ENCODE measurements around the gene GDI1. TPM values are rescaled to one million over a fixed set of nuclear protein-coding genes. Genes with fewer than 3 reads are reported as not detected.

GDI1 gene
- total RNA-seq, 1 experiment from 2014 or later = 96.1 TPM

GRCh38 chrX:154404625-154405192 lies 32.2 kb upstream of the GDI1 start:
- ChIA-PET POLR2A (ENCODE audit: unreplicated experiment) (no interaction called here), CTCF (no interaction called here)
- Histone ChIP-seq H3F3A (ENCODE audit: low read length, unreplicated experiment) (peaks cover 18% of the 10 kb centered on the region), H3K36me3 (ENCODE audit: low read depth, low read length) (peaks cover 11% of the 10 kb centered on the region), H3K9me2 (replicated peaks; ENCODE audit: low read length) (no peaks in the 10 kb centered on the region), H3K4me3 (ENCODE audit: low read length) (no peak overlapping the region), H4K20me1 (ENCODE audit: low read length) (peaks cover 10% of the 10 kb centered on the region), H2AFZ (ENCODE audit: low read length) (no peak overlapping the region), H3K4me1 (ENCODE audit: insufficient read depth, low read length) (peaks cover 17% of the 10 kb centered on the region), H3K4me2 (ENCODE audit: low read length) (no peak overlapping the region), H3K9me3 (ENCODE audit: low read length) (no peaks in the 10 kb centered on the region), H3K79me2 (ENCODE audit: low read length) (peaks cover 19% of the 10 kb centered on the region), H3K27me3 (ENCODE audit: low read length) (no peaks in the 10 kb centered on the region), H3K27ac (ENCODE audit: low read length) (no peak overlapping the region), H3K9ac (ENCODE audit: low read length) (no peak overlapping the region)
- DNase-seq (no peak), ATAC-seq (no peak)
- TF ChIP-seq EZH2 (IDR thresholded peaks at IDR 0.05; ENCODE audit: low read length, unreplicated experiment) = no peak
- no peak for TF ChIP-seq EZH2phosphoT487 (IDR thresholded peaks at IDR 0.05; ENCODE audit: borderline replicate concordance, low read length)
- no peak for TF ChIP-seq CTCF (conservative IDR thresholded peaks at IDR 0.05; ENCODE audit: low read depth, low read length)
- intact Hi-C loops (cut with micrococcal nuclease) = no loop called here
- no TSS peak for BruUV-seq (replicated peaks)

- H3K9ac ChIP-seq (ENCODE audit: low read length) = peak overlapping the region; percentile 79
- TSS peak; percentile 38 for BruUV-seq (replicated peaks)
- no peaks in the 10 kb centered on the region for H3F3A ChIP-seq (ENCODE audit: low read length, unreplicated experiment)
- intact Hi-C loops (cut with micrococcal nuclease) = no loop called here
- peak overlapping the region; percentile 75 for H3K4me3 ChIP-seq (ENCODE audit: low read length)
- peak overlapping the region; percentile 50 for H2AFZ ChIP-seq (ENCODE audit: low read length)
- no peaks in the 10 kb centered on the region for H3K36me3 ChIP-seq (ENCODE audit: low read depth, low read length)
- ChIA-PET POLR2A (ENCODE audit: unreplicated experiment) (interaction anchor here (0.6 kb wide), 1 partner anchor 85 kb away, joined by 4 read pairs; no protein-coding TSS in a partner anchor), CTCF (no interaction called here)
- peak overlapping the region; percentile 96 for H3K4me2 ChIP-seq (ENCODE audit: low read length)
- no peaks in the 10 kb centered on the region for H3K9me3 ChIP-seq (ENCODE audit: low read length)
- peaks cover 24% of the 10 kb centered on the region for H3K79me2 ChIP-seq (ENCODE audit: low read length)
- no peaks in the 10 kb centered on the region for H4K20me1 ChIP-seq (ENCODE audit: low read length)
- peaks cover 26% of the 10 kb centered on the region for H3K4me1 ChIP-seq (ENCODE audit: insufficient read depth, low read length)
- ATAC-seq (no peak), DNase-seq (no peak)
- H3K27ac ChIP-seq (ENCODE audit: low read length) = peak overlapping the region; percentile 62
- no peak for TF ChIP-seq CTCF (conservative IDR thresholded peaks at IDR 0.05; ENCODE audit: low read depth, low read length)
- TF ChIP-seq EZH2 (IDR thresholded peaks at IDR 0.05; ENCODE audit: low read length, unreplicated experiment) = no peak
- no peak for TF ChIP-seq EZH2phosphoT487 (IDR thresholded peaks at IDR 0.05; ENCODE audit: borderline replicate concordance, low read length)
- no peaks in the 10 kb centered on the region for H3K9me2 ChIP-seq (replicated peaks; ENCODE audit: low read length)
- H3K27me3 ChIP-seq (ENCODE audit: low read length) = no peaks in the 10 kb centered on the region
Measured at GRCh38 chrX:154408659-154409221, 28.2 kb upstream of the GDI1 start.

Data from PC-3 (cell line).